Neural progenitor cell (in vitro differentiated cells): ENCODE measurements around the gene COL24A1. TPM values are rescaled to one million over a fixed set of nuclear protein-coding genes. Genes with fewer than 3 reads are reported as not detected.

ENCODE experiments used
- DNase-seq: peaks from one replicate; pipeline ENCODE4 v3.0.0-alpha.2; 2016; ENCODE audit warnings: low spot score
- H2AFZ ChIP-seq: fragments of 200-600 bp; sonication (generic); replicated peaks from 2 replicates; pipeline ENCODE4 v1.6.1; 2016; ENCODE audit warnings: antibody characterized with exemption
- H3F3A ChIP-seq: fragments of 200-600 bp; sonication (generic); 2 replicates; pipeline ENCODE4 v1.6.1; 2016; ENCODE audit warnings: antibody characterized with exemption, low read depth
- H3K27ac ChIP-seq: fragments of 200-600 bp; sonication (generic); 2 replicates; pipeline ENCODE4 v1.5.1; 2016; ENCODE audit warnings: mild to moderate bottlenecking
- H3K27me3 ChIP-seq: fragments of 200-600 bp; sonication (generic); 2 replicates; pipeline ENCODE4 v1.6.1; 2016; ENCODE audit warnings: mild to moderate bottlenecking, moderate library complexity
- H3K36me3 ChIP-seq: fragments of 200-600 bp; sonication (generic); 2 replicates; pipeline ENCODE4 v1.5.1; 2016
- H3K4me1 ChIP-seq: fragments of 200-600 bp; sonication (generic); 2 replicates; pipeline ENCODE4 v1.6.1; 2016; ENCODE audit warnings: mixed run types
- H3K4me2 ChIP-seq: fragments of 200-600 bp; sonication (generic); 2 replicates; pipeline ENCODE4 v1.6.1; 2016
- H3K4me3 ChIP-seq: fragments of 200-600 bp; sonication (generic); 2 replicates; pipeline ENCODE4 v1.5.1; 2016
- H3K79me2 ChIP-seq: fragments of 200-600 bp; sonication (generic); 2 replicates; pipeline ENCODE4 v1.6.1; 2016; ENCODE audit warnings: low read depth
- H3K9ac ChIP-seq: fragments of 200-600 bp; sonication (generic); 2 replicates; pipeline ENCODE4 v1.6.1; 2016
- H3K9me3 ChIP-seq: fragments of 200-600 bp; sonication (generic); 2 replicates; pipeline ENCODE4 v1.5.1; 2016; ENCODE audit warnings: low read depth
- H4K20me1 ChIP-seq: fragments of 200-600 bp; sonication (generic); 2 replicates; pipeline ENCODE4 v1.6.1; 2016; ENCODE audit warnings: low read depth
- H3K27ac Mint-ChIP-seq: 3 replicates; pipeline ENCODE4 v1.8.0; 2021; ENCODE audit warnings: mixed read lengths
- H3K27me3 Mint-ChIP-seq: 2 replicates; pipeline ENCODE4 v1.8.0; 2022; ENCODE audit warnings: low read depth, mild to moderate bottlenecking, inconsistent platforms, moderate library complexity, mixed read lengths; ENCODE audit not compliant: insufficient read depth
- H3K36me3 Mint-ChIP-seq: 3 replicates; pipeline ENCODE4 v1.8.0; 2021; ENCODE audit warnings: mixed read lengths
- H3K4me1 Mint-ChIP-seq: 3 replicates; pipeline ENCODE4 v1.8.0; 2021; ENCODE audit warnings: mixed read lengths
- H3K4me3 Mint-ChIP-seq: 3 replicates; pipeline ENCODE4 v1.8.0; 2021; ENCODE audit warnings: mild to moderate bottlenecking, moderate library complexity, mixed read lengths
- H3K9me3 Mint-ChIP-seq: 3 replicates; pipeline ENCODE4 v1.8.0; 2020; ENCODE audit warnings: mixed read lengths
- EZH2 ChIP-seq: fragments of 200-600 bp; sonication (generic); IDR thresholded peaks from 2 replicates; pipeline ENCODE4 v1.6.1; 2017; ENCODE audit warnings: antibody characterized with exemption, mild to moderate bottlenecking, moderate library complexity
- EZH2phosphoT487 ChIP-seq: fragments of 200-600 bp; sonication (generic); IDR thresholded peaks from 2 replicates; pipeline ENCODE4 v1.6.1; 2017; ENCODE audit warnings: antibody characterized with exemption
- total RNA-seq: library from RNA; depleted of rRNA; stranded (reverse); fragments of >200 nt; gene quantifications from 2 replicates; pipeline ENCODE4 v1.2.3, GENCODE V29; 2015; ENCODE audit warnings: low replicate concordance
- TF ChIP-seq, protein P1 (sequence below): fragments of 200-600 bp; sonication (generic); IDR thresholded peaks from 2 replicates; pipeline ENCODE4 v1.5.1; 2017; ENCODE audit warnings: antibody characterized with exemption, mild to moderate bottlenecking

Gene COL24A1
- total RNA-seq, 1 donor from 2014 or later: not detected

DNA sequence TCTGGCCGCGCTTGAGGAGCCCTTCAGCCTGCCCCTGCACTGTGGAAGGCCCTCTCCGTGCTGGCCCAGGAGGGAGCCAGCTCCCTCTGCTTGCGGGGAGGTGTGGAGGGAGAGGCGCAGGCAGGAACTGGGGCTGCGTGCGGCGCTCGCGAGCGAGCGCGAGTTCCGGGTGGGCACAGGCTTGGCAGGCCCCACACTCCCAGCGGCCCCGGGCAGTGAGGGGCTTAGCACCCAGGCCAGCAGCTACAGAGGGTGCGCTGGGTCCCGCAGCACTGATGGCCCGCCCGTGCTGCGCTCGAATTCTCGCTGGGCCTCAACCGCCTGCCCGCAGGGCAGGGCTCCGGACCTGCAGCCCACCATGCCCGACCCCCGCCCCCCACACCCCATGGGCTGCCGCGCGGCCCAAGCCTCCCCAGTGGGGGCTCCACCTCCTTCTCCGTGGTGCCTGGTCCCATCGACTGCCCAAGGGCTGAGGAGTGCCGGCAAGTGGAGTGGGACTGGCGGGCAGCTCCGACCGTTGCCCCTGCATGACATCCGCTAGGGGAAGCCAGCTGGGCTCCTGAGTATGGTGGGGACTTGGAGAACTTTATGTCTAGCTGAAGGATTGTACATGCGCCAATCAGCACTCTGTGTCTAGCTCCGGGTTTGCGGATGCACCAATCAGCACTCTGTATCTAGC lies 46.0 kb downstream of the COL24A1 start:
- H3K27ac Mint-ChIP-seq: no peak overlapping the region
- H3K27me3 ChIP-seq: no peaks in the 10 kb centered on the region

DNA sequence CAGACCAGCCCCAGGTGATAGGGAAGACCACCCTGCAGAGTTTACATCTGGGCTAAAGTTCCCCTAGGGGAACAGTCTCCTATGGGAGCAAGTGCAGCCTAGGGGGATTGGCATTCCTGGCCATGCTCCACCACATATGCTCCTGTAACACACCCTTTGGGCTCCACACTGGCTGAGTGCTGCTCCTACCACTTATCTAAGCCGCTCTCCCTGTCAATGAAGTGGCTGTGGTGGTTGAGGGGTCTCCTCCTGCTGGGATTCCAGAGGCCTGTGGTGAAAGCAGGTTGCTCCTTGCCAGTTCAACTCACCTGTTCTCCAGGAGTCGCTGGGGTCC lies 51.1 kb downstream of the COL24A1 start:
- Histone ChIP-seq H3K4me3 (no peak overlapping the region), H2AFZ (no peak overlapping the region), H4K20me1 (no peaks in the 10 kb centered on the region), H3K79me2 (no peaks in the 10 kb centered on the region), H3F3A (no peaks in the 10 kb centered on the region), H3K4me1 (peaks cover 5% of the 10 kb centered on the region), H3K4me2 (no peak overlapping the region), H3K9ac (no peak overlapping the region), H3K36me3 (no peaks in the 10 kb centered on the region), H3K27ac (no peak overlapping the region), H3K27me3 (no peaks in the 10 kb centered on the region), H3K9me3 (no peaks in the 10 kb centered on the region)
- Mint-ChIP-seq H3K9me3 (no peaks in the 10 kb centered on the region), H3K36me3 (no peaks in the 10 kb centered on the region), H3K27me3 (peaks cover 2% of the 10 kb centered on the region), H3K4me3 (no peak overlapping the region), H3K27ac (no peak overlapping the region), H3K4me1 (peaks cover 4% of the 10 kb centered on the region)
- TF ChIP-seq EZH2phosphoT487: no peak
- no peak for TF ChIP-seq EZH2
- TF ChIP-seq, protein P1, sequence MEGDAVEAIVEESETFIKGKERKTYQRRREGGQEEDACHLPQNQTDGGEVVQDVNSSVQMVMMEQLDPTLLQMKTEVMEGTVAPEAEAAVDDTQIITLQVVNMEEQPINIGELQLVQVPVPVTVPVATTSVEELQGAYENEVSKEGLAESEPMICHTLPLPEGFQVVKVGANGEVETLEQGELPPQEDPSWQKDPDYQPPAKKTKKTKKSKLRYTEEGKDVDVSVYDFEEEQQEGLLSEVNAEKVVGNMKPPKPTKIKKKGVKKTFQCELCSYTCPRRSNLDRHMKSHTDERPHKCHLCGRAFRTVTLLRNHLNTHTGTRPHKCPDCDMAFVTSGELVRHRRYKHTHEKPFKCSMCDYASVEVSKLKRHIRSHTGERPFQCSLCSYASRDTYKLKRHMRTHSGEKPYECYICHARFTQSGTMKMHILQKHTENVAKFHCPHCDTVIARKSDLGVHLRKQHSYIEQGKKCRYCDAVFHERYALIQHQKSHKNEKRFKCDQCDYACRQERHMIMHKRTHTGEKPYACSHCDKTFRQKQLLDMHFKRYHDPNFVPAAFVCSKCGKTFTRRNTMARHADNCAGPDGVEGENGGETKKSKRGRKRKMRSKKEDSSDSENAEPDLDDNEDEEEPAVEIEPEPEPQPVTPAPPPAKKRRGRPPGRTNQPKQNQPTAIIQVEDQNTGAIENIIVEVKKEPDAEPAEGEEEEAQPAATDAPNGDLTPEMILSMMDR: no peak
- no peak for DNase-seq

More for the DNA sequence above, 46.0 kb downstream of the COL24A1 start:
- no peak for DNase-seq
- Histone ChIP-seq H3F3A (no peaks in the 10 kb centered on the region), H3K9me3 (no peaks in the 10 kb centered on the region), H4K20me1 (no peaks in the 10 kb centered on the region), H3K4me2 (no peak overlapping the region), H3K27ac (no peak overlapping the region), H3K36me3 (no peaks in the 10 kb centered on the region), H3K4me1 (no peaks in the 10 kb centered on the region), H2AFZ (no peak overlapping the region), H3K4me3 (no peak overlapping the region), H3K9ac (no peak overlapping the region), H3K79me2 (no peaks in the 10 kb centered on the region)
- Mint-ChIP-seq H3K9me3 (no peaks in the 10 kb centered on the region), H3K27me3 (no peaks in the 10 kb centered on the region), H3K4me3 (no peak overlapping the region), H3K4me1 (no peaks in the 10 kb centered on the region), H3K36me3 (no peaks in the 10 kb centered on the region)
- TF ChIP-seq, protein P1: no peak
- TF ChIP-seq EZH2 (no peak), EZH2phosphoT487 (no peak)

DNA sequence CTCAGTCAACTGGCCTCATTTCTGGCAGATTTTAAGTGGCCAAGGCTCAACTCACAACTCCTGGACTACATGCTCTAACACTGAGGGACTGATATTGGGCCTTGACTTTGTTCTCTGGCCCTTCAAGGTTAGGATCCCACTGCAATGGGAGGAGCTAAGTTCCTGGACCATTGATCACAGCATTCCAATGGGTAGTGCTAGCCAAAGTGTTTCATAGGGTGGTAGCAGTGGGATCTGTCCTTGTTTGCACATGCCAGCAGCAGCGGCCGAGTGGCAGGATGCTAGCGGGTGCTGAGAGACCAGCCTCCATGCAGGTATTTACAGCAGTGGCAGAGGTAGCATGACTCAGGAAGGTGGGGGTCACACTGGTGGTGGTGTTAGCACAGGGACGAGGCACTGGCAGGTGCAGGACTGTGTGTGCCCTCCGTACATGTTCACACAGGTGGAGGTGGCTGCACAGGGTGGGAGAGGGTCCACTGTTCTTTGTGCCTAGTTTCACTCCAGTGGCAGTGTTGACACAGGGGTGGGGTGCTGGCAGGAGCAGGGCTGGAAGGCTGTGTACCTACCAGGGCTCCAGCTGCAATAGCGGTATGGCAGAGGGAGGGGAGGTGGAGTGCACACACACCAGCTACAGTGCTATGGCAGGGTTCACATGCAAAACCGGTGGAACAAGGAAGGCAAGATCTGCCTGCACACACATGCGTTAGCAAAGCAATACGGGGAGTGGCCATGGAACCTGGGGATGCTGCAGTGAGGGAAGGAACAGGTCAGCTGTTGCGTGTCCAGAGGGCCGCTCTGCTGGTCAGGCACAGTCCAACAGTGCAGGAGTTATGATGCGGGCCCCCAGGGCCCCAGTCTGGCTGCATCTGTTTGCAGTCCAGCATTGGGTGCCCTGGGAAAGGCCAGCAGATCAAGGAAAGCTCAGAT lies 51.7 kb downstream of the COL24A1 start:
- H3K27me3 Mint-ChIP-seq: peaks cover 2% of the 10 kb centered on the region
- TF ChIP-seq EZH2: no peak
- TF ChIP-seq, protein P1: no peak
- no peak for TF ChIP-seq EZH2phosphoT487
- Histone ChIP-seq H2AFZ (no peak overlapping the region), H3K27ac (no peak overlapping the region), H3K27me3 (no peaks in the 10 kb centered on the region), H3K79me2 (no peaks in the 10 kb centered on the region), H3K4me3 (no peak overlapping the region), H3K36me3 (no peaks in the 10 kb centered on the region), H3K4me1 (peaks cover 11% of the 10 kb centered on the region), H3F3A (no peaks in the 10 kb centered on the region), H4K20me1 (no peaks in the 10 kb centered on the region), H3K9ac (no peak overlapping the region), H3K9me3 (no peaks in the 10 kb centered on the region), H3K4me2 (no peak overlapping the region)
- no peaks in the 10 kb centered on the region for H3K9me3 Mint-ChIP-seq
- peaks cover 6% of the 10 kb centered on the region for H3K4me1 Mint-ChIP-seq
- no peak overlapping the region for H3K4me3 Mint-ChIP-seq
- no peak for DNase-seq
- no peak overlapping the region for H3K27ac Mint-ChIP-seq
- H3K36me3 Mint-ChIP-seq: no peaks in the 10 kb centered on the region
